ENCODE measurements around the gene MYLIP.

DNA sequence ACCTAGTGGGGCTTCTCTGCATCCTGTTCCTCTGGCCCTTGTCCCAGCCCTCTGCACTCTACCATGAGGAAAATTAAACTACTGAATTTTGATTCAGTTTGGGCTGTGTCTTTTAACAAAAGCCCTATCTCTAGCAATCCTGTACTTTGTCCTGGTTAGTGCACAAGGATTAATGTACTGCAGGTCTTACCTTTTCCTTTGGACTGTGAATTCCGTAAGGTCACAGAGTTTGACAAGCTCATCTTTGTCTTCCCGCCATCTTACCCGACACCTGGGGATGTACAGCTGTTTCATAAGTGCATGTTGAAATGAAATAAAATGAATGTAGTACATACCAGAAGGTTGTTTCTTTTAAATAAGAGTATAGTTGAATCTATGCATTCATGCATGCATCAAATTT lies 41.5 kb upstream of the MYLIP start:
- TF ChIP-seq ZNF569 (CRISPR knock-in tag; IDR thresholded peaks at IDR 0.05; ENCODE audit: borderline replicate concordance) (no peak), NBN (conservative IDR thresholded peaks at IDR 0.05) (no peak), EZH2 (conservative IDR thresholded peaks at IDR 0.05; ENCODE audit: low read depth, low read length) (no peak), TAF1 (CRISPR knock-in tag; IDR thresholded peaks at IDR 0.05) (no peak), NR1H2 (CRISPR knock-in tag; IDR thresholded peaks at IDR 0.05; ENCODE audit: borderline replicate concordance, low read depth) (no peak), JUND (CRISPR knock-in tag; IDR thresholded peaks at IDR 0.05) (no peak), MIER2 (CRISPR knock-in tag; IDR thresholded peaks at IDR 0.05) (no peak)
- TF ChIP-seq, protein P1, sequence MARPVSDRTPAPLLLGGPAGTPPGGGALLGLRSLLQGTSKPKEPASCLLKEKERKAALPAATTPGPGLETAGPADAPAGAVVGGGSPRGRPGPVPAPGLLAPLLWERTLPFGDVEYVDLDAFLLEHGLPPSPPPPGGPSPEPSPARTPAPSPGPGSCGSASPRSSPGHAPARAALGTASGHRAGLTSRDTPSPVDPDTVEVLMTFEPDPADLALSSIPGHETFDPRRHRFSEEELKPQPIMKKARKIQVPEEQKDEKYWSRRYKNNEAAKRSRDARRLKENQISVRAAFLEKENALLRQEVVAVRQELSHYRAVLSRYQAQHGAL (CRISPR knock-in tag; IDR thresholded peaks at IDR 0.05; ENCODE audit: not compliant biosample characterization) = no peak
- TF ChIP-seq, protein P2, sequence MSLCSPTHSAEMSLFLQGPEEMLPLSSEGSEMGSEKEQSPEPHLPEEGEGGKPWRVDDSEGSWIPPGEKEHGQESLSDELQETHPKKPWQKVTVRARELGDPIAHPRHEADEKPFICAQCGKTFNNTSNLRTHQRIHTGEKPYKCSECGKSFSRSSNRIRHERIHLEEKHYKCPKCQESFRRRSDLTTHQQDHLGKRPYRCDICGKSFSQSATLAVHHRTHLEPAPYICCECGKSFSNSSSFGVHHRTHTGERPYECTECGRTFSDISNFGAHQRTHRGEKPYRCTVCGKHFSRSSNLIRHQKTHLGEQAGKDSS (CRISPR knock-in tag; IDR thresholded peaks at IDR 0.05; ENCODE audit: borderline replicate concordance, low read depth) = no peak
- TF ChIP-seq, protein P3, sequence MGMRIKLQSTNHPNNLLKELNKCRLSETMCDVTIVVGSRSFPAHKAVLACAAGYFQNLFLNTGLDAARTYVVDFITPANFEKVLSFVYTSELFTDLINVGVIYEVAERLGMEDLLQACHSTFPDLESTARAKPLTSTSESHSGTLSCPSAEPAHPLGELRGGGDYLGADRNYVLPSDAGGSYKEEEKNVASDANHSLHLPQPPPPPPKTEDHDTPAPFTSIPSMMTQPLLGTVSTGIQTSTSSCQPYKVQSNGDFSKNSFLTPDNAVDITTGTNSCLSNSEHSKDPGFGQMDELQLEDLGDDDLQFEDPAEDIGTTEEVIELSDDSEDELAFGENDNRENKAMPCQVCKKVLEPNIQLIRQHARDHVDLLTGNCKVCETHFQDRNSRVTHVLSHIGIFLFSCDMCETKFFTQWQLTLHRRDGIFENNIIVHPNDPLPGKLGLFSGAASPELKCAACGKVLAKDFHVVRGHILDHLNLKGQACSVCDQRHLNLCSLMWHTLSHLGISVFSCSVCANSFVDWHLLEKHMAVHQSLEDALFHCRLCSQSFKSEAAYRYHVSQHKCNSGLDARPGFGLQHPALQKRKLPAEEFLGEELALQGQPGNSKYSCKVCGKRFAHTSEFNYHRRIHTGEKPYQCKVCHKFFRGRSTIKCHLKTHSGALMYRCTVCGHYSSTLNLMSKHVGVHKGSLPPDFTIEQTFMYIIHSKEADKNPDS (CRISPR knock-in tag; IDR thresholded peaks at IDR 0.05) = no peak
- TF ChIP-seq, protein P4, sequence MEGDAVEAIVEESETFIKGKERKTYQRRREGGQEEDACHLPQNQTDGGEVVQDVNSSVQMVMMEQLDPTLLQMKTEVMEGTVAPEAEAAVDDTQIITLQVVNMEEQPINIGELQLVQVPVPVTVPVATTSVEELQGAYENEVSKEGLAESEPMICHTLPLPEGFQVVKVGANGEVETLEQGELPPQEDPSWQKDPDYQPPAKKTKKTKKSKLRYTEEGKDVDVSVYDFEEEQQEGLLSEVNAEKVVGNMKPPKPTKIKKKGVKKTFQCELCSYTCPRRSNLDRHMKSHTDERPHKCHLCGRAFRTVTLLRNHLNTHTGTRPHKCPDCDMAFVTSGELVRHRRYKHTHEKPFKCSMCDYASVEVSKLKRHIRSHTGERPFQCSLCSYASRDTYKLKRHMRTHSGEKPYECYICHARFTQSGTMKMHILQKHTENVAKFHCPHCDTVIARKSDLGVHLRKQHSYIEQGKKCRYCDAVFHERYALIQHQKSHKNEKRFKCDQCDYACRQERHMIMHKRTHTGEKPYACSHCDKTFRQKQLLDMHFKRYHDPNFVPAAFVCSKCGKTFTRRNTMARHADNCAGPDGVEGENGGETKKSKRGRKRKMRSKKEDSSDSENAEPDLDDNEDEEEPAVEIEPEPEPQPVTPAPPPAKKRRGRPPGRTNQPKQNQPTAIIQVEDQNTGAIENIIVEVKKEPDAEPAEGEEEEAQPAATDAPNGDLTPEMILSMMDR (CRISPR knock-in tag; IDR thresholded peaks at IDR 0.05) = no peak
- TF ChIP-seq, protein P5, sequence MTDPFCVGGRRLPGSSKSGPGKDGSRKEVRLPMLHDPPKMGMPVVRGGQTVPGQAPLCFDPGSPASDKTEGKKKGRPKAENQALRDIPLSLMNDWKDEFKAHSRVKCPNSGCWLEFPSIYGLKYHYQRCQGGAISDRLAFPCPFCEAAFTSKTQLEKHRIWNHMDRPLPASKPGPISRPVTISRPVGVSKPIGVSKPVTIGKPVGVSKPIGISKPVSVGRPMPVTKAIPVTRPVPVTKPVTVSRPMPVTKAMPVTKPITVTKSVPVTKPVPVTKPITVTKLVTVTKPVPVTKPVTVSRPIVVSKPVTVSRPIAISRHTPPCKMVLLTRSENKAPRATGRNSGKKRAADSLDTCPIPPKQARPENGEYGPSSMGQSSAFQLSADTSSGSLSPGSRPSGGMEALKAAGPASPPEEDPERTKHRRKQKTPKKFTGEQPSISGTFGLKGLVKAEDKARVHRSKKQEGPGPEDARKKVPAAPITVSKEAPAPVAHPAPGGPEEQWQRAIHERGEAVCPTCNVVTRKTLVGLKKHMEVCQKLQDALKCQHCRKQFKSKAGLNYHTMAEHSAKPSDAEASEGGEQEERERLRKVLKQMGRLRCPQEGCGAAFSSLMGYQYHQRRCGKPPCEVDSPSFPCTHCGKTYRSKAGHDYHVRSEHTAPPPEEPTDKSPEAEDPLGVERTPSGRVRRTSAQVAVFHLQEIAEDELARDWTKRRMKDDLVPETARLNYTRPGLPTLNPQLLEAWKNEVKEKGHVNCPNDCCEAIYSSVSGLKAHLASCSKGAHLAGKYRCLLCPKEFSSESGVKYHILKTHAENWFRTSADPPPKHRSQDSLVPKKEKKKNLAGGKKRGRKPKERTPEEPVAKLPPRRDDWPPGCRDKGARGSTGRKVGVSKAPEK (CRISPR knock-in tag; IDR thresholded peaks at IDR 0.05; ENCODE audit: borderline replicate concordance) = no peak
